Caco-2 (cell line): ENCODE data around the gene ZNF132. TPM values are rescaled to one million over a fixed set of nuclear protein-coding genes. Genes with fewer than 3 reads are reported as not detected.

Experiments used
- BruUV-seq: library from RNA; stranded (reverse); fragments of 400-500 nt; replicated peaks from 2 replicates; lab custom pipeline; 2021; lab: Mats Ljungman, UMichigan
- CTCF ChIA-PET: fragments of 300-600 bp; sonication (Branson Sonifier 250); formaldehyde crosslinking; loops from one replicate; lab custom pipeline; 2022; ENCODE audit warnings: antibody characterized with exemption; lab: Charles Lee
- POLR2A ChIA-PET: fragments of 300-600 bp; sonication (Branson Sonifier 250); formaldehyde crosslinking; loops from one replicate; lab custom pipeline; 2022; ENCODE audit warnings: antibody characterized with exemption; lab: Charles Lee
- DNase-seq, 2 experiments: peaks; one replicate each; pipeline versions ENCODE4 v3.0.0 to v3.0.0-alpha.2; 2020 to 2022
- H3K27me3 ChIP-seq: replicated peaks from 2 replicates; pipeline ENCODE4 v1.6.0; 2011; ENCODE audit warnings: low read length; ENCODE audit not compliant: control insufficient read depth, insufficient read depth
- H3K36me3 ChIP-seq: 2 replicates; pipeline ENCODE4 v1.5.1; 2011; ENCODE audit warnings: low read length; ENCODE audit not compliant: control insufficient read depth, insufficient read depth
- H3K4me1 ChIP-seq: fragments of 250-450 bp; sonication (Bioruptor Pico); 2 replicates; pipeline ENCODE4 v1.5.1; 2020; ENCODE audit warnings: mild to moderate bottlenecking
- H3K4me3 ChIP-seq: 2 replicates; pipeline ENCODE4 v1.5.1; 2011; ENCODE audit warnings: low read depth, mild to moderate bottlenecking, control low read depth, low read length
- H3K9me3 ChIP-seq: fragments of 250-450 bp; sonication (Bioruptor Pico); 2 replicates; pipeline ENCODE4 v1.5.1; 2020; ENCODE audit warnings: mild to moderate bottlenecking, moderate library complexity
- H3K27ac Mint-ChIP-seq: one replicate; pipeline ENCODE4 v1.8.0; 2022; ENCODE audit warnings: mixed read lengths; ENCODE audit not compliant: unreplicated experiment
- H3K27me3 Mint-ChIP-seq: one replicate; pipeline ENCODE4 v1.8.0; 2022; ENCODE audit warnings: mixed read lengths; ENCODE audit not compliant: insufficient read depth, unreplicated experiment
- H3K36me3 Mint-ChIP-seq: one replicate; pipeline ENCODE4 v1.8.0; 2022; ENCODE audit warnings: mild to moderate bottlenecking, mixed read lengths; ENCODE audit not compliant: insufficient read depth, unreplicated experiment
- H3K4me1 Mint-ChIP-seq: one replicate; pipeline ENCODE4 v1.8.0; 2022; ENCODE audit warnings: low read depth, mixed read lengths; ENCODE audit not compliant: unreplicated experiment
- H3K4me3 Mint-ChIP-seq: one replicate; pipeline ENCODE4 v1.8.0; 2022; ENCODE audit warnings: mild to moderate bottlenecking, moderate library complexity, mixed read lengths; ENCODE audit not compliant: unreplicated experiment
- H3K9me3 Mint-ChIP-seq: one replicate; pipeline ENCODE4 v1.8.0; 2022; ENCODE audit warnings: mixed read lengths; ENCODE audit not compliant: unreplicated experiment
- CTCF ChIP-seq, 2 experiments: fragments of 200-600 bp in 1 of 2; IDR thresholded peaks; 1 replicate in 1 of 2; 2 replicates in 1 of 2; pipeline versions ENCODE4 v1.5.1 to v1.8.0; 2011 to 2022; ENCODE audit warnings: antibody characterized with exemption in 1 of 2, control low read depth in 1 of 2, inconsistent platforms in 1 of 2, low read depth in 1 of 2, low read length in 1 of 2, mild to moderate bottlenecking in 1 of 2, moderate library complexity in 1 of 2; ENCODE audit not compliant: insufficient read depth in 1 of 2, severe bottlenecking in 1 of 2, unreplicated experiment in 1 of 2
- intact Hi-C: fragments of 100-400 bp; cut with micrococcal nuclease; formaldehyde crosslinking; loops from one replicate; pipeline ENCODE4 v1.10.0; 2022; ENCODE audit not compliant: unreplicated experiment
- total RNA-seq: library from RNA; stranded (reverse); gene quantifications from 2 replicates; pipeline ENCODE4 v1.2.3, GENCODE V29; 2022

Gene ZNF132
- total RNA-seq, 1 experiment from 2014 or later: not detected

- Histone ChIP-seq H3K9me3 (no peaks in the 10 kb centered on the region), H3K27me3 (no peaks in the 10 kb centered on the region), H3K4me1 (peaks cover 3% of the 10 kb centered on the region; the same call in 1 of the 2 replicates), H3K4me3 (no peak overlapping the region), H3K36me3 (no peaks in the 10 kb centered on the region)
- no peaks in the 10 kb centered on the region for H3K9me3 Mint-ChIP-seq
- H3K27me3 Mint-ChIP-seq: no peaks in the 10 kb centered on the region
- no peak overlapping the region for H3K4me3 Mint-ChIP-seq
- no peak for DNase-seq
- intact Hi-C loops: no loop called here
- no peak for TF ChIP-seq CTCF (IDR thresholded peaks at IDR 0.05; ENCODE audit: insufficient read depth in 1 of 2, low read depth in 1 of 2, low read length in 1 of 2, severe bottlenecking in 1 of 2, unreplicated experiment in 1 of 2)
- H3K27ac Mint-ChIP-seq: no peak overlapping the region
- ChIA-PET CTCF (no interaction called here), POLR2A (no interaction called here)
- H3K4me1 Mint-ChIP-seq: peaks cover 19% of the 10 kb centered on the region
- no TSS peak for BruUV-seq
- H3K36me3 Mint-ChIP-seq: no peaks in the 10 kb centered on the region
These were observed 15.4 kb upstream of the ZNF132 start for GRCh38 chr19:58455306-58455705.

GRCh38 chr19:58453743-58454142, 13.8 kb upstream of the ZNF132 start:
- no peaks in the 10 kb centered on the region for H3K36me3 ChIP-seq
- H3K9me3 Mint-ChIP-seq: peaks cover 7% of the 10 kb centered on the region
- no peak overlapping the region for H3K4me3 ChIP-seq
- BruUV-seq: no TSS peak
- POLR2A ChIA-PET: no interaction called here
- H3K9me3 ChIP-seq: peaks cover 13% of the 10 kb centered on the region
- CTCF ChIA-PET: no interaction called here
- H3K4me1 ChIP-seq: peaks cover 3% of the 10 kb centered on the region; the same call in 1 of the 2 replicates
- no peak overlapping the region for H3K4me3 Mint-ChIP-seq
- intact Hi-C loops: no loop called here
- no peaks in the 10 kb centered on the region for H3K36me3 Mint-ChIP-seq
- no peaks in the 10 kb centered on the region for H3K27me3 ChIP-seq
- no peak overlapping the region for H3K27ac Mint-ChIP-seq
- no peak for TF ChIP-seq CTCF (IDR thresholded peaks at IDR 0.05; ENCODE audit: insufficient read depth in 1 of 2, low read depth in 1 of 2, low read length in 1 of 2, severe bottlenecking in 1 of 2, unreplicated experiment in 1 of 2)
- DNase-seq: no peak
- H3K27me3 Mint-ChIP-seq: no peaks in the 10 kb centered on the region
- H3K4me1 Mint-ChIP-seq: peaks cover 19% of the 10 kb centered on the region

GRCh38 chr19:58451358-58452101, 11.6 kb upstream of the ZNF132 start, which contains the start of gene ZNF324B:
TSS of gene ZNF324B (plus strand) at chr19:58451622. CDS start at chr19:58453702, 2,080 bp downstream.
- ChIA-PET CTCF (interaction anchor here (0.5 to 1.1 kb wide), 3 partner anchors 16 to 68 kb away, joined by 3 to 9 read pairs (median 3); partner anchors contain the start of genes ZBTB45 and ZNF324), POLR2A (interaction anchor here (0.6 to 1.2 kb wide), 2 partner anchors 43 to 268 kb away, joined by 3 to 14 read pairs; partner anchors contain the start of gene ZNF584)
- H3K27me3 Mint-ChIP-seq: no peaks in the 10 kb centered on the region
- no peaks in the 10 kb centered on the region for H3K36me3 ChIP-seq
- peak within 1 kb of the TSS; percentile 86 for H3K27ac Mint-ChIP-seq
- H3K27me3 ChIP-seq: no peaks in the 10 kb centered on the region
- H3K4me1 ChIP-seq: peaks cover 3% of the 10 kb centered on the region; the same call in 1 of the 2 replicates
- H3K4me3 Mint-ChIP-seq: peak within 1 kb of the TSS; percentile 90
- no TSS peak for BruUV-seq
- no peak for TF ChIP-seq CTCF (IDR thresholded peaks at IDR 0.05; ENCODE audit: insufficient read depth in 1 of 2, low read depth in 1 of 2, low read length in 1 of 2, severe bottlenecking in 1 of 2, unreplicated experiment in 1 of 2)
- intact Hi-C loops: loop anchor here (1.0 to 2.0 kb wide), 2 partner anchors 15 to 43 kb away; partner anchors contain the start of genes ZNF324 and ZNF584
- peaks cover 25% of the 10 kb centered on the region for H3K9me3 Mint-ChIP-seq
- H3K36me3 Mint-ChIP-seq: no peaks in the 10 kb centered on the region
- DNase-seq: peak; percentile 96 to 97
- peaks cover 19% of the 10 kb centered on the region for H3K4me1 Mint-ChIP-seq
- peak within 1 kb of the TSS; percentile 72 for H3K4me3 ChIP-seq
- peaks cover 31% of the 10 kb centered on the region for H3K9me3 ChIP-seq
